Medulla oblongata (tissue), 1 donor: ENCODE results near the gene LRRC3.
"Not testable (repeated sequence)": the region's sequence is repeated elsewhere in the genome, so short reads cannot be mapped to it uniquely, and the experiment has no call there.

Source experiments
- DNase-seq: peaks from one replicate; pipeline ENCODE4 v3.0.0-alpha.2; 2015; ENCODE audit errors: extremely low spot score

The LRRC3 gene

DNA sequence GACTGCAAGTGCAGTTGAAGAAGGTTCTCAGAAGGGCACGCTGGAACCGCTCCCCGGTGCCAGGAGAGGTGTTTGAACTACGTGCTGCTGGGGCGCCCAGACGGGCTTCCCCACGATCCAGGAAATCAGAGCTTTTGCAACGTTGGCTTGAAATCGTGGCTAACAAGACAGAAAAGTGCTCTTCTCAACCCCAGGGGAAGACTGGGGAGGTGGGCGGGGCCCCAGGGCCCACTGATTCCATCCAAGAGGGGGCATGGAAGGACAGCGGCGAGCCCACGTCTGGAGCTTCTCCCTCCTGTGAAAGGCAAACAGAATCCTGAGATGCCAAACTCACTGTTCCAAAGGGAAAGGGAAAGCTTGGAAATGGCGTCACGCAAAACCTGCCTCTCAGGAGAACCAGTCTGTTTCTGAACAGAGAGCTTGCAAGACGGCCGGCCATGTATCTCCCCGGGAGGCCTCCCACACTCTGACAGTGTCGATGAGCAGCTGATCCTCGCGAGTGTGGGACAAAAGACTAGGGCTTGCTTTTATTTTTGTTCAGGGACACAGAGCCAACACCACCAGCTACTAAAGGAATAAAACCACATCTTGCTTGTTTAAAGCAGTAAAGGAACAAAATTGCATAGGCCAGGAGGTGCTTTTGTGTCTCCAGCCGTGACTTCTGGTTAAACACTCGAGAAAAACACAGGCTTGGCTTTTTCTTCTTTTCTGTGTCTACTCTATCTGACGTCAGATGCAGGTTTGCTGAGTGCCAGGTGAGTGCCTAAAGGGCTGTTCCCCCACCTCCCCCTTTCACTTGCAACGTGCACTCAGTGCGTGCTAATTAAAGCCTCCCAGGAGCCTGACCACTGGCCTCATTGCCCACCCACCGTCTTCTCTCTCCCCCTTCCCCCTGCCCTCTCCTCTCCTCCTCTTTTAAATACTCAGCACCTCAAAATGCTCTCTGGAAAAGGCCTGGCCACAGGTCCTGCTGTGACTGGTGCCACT is 41.5 kb downstream of the LRRC3 start:
- DNase-seq: peak; percentile 12

DNA sequence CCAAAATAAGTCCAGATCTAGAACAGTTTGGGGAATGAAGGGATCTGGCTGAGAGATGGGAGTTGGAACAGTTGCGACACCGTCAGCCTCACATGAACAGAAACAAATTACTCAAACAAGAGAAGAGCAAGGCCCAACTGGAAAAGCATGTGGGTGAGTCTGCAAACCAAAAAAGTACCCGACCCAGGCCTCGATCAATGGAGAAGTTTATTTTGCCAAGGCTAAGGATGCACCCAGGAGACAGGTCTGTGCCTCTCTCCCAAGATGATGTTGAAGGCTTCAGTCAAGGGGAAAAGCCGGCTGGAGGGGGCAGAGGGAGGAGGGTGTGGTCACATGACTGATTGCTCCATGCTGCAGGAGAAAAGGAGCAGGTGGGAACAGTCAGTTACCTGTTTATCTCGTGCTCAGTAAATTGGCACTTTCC is 42.4 kb downstream of the LRRC3 start:
- DNase-seq: no peak

DNA sequence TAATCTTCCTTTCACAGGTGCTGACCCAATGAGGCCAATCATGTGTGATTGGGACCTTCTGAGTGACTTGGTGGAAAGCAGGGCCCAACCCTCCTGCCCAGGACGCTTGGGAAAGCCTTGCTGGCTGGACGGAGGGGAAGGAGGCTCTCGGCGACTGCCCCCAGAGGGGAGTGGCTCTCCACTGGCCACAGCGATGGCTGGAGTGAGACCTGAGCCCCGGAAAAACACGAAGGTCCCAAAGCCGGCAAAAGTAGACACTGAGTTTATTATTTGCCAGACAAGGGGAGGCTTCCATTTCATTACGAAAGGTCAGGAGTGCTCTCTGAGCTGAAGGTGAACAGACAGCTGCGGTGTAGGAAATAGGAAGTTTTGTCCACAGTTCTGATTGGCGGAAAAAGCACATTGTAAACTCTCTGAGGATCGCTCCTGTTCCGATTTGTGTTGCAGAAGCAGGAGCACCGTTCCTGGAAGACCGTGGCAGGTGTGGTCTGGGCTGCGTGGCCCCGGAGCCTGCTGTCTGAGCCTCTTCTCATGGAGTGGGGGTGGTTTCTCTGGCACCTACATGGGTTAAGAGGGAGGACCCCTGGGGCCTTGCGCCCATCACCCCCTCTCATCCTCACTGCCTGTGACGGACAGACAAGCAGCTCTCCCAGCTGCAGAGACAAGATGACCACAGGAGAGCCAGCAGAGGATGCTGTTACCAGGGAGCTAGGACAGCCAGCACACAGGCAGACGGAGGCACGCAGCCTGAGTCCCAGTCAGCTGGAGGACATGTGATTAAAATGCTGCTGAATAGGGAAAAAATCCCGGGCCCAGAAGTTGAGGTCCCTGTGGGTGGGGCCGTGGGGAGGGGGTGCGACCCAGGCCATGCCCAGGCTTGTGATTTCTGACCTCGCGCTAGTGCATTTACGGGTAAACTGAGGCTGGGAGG is 43.2 kb downstream of the LRRC3 start:
- DNase-seq: no peak

DNA sequence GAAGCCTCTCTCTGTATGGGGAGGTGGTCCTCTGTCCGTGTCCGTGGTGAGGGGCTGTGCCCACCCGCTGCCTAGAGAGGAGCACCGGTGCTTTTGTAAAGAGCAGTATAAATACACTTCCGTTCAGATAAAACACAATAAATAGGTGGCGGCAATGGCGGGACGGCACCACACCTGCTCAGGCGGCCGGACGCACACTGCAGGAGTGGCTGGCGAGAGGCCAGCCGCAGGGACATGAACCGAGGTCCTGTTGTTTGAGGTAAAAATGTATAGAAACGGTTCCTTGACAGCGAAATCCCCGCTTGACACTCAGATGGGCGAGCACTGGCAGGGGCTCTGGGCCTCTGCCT is 43.9 kb downstream of the LRRC3 start:
- DNase-seq: no peak

DNA sequence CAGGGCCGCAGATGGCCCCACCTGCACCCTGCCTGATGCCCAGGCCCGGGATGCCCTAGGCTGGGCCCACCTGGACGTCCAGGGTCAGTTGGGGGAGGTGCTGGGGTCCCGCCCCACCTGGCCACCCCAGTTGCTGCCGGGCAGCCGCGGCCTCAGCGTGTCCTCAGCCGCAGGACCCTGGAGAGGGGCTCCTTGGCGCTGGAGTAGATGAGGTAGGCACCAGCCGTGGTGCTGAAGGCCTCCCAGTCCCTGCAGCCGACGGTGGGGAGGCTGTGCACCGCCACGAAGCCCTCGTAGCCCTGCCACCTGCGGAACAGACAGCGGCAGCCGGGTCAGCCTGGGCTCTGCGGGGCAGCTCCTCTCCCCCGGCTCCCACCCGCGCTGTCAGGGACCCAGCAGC is 44.3 kb downstream of the LRRC3 start:
- DNase-seq: no peak

DNA sequence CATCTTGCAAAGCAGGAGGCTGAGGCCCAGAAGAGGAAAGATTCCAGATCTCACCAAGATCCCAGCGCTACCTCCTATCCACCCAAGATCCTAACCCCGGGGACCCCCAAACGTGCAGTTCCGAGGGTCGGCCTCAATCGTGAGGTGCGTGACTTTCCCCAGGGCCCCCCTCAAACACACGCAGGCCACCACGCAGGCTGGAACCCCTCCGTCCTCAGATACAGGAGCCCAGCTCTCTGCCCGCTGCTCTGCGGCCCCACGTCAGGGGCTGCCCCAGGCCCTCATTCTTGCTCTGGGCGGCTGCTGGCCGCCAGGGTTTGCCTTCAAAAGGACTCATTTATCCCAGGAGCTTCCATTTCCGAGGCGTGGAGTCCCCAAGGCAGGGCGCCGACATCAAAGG is 44.8 kb downstream of the LRRC3 start:
- DNase-seq: no peak

DNA sequence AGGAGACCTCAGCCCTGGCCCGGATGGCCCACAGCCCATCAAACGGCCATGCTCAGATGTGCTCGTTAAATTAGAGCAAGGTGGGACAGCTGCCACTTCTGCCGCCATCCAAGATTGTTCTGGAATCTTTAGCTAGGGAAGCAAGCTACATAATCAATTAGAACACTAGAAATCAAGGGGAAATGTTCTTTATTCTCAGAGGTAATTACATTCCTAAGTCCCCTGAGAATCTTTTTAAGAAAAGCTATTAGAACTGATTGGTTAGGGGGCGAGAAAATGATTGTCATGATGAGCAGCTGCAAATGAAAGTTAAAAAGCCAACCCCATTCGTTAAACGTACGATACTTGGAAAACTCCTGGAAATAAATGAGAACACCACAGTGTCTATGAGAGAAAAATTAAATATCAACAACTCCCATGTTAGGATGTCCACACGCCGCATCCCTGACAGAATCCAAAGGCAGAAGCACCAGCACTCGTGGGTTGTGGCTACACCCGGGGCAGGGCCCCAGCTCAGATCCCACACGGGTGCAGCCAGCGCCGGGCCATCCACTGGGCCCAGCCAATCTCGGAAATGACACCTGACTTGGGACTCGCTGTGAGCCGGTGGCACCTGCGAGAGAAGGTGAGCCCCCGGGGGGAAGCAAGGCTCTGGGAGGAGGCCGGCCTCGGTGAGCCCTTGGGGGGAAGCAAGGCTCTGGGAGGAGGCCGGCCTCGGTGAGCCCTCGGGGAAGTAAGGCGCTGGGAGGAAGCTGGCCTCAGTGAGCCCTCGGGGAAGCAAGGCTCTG is 47.1 kb downstream of the LRRC3 start:
- no peak for DNase-seq

DNA sequence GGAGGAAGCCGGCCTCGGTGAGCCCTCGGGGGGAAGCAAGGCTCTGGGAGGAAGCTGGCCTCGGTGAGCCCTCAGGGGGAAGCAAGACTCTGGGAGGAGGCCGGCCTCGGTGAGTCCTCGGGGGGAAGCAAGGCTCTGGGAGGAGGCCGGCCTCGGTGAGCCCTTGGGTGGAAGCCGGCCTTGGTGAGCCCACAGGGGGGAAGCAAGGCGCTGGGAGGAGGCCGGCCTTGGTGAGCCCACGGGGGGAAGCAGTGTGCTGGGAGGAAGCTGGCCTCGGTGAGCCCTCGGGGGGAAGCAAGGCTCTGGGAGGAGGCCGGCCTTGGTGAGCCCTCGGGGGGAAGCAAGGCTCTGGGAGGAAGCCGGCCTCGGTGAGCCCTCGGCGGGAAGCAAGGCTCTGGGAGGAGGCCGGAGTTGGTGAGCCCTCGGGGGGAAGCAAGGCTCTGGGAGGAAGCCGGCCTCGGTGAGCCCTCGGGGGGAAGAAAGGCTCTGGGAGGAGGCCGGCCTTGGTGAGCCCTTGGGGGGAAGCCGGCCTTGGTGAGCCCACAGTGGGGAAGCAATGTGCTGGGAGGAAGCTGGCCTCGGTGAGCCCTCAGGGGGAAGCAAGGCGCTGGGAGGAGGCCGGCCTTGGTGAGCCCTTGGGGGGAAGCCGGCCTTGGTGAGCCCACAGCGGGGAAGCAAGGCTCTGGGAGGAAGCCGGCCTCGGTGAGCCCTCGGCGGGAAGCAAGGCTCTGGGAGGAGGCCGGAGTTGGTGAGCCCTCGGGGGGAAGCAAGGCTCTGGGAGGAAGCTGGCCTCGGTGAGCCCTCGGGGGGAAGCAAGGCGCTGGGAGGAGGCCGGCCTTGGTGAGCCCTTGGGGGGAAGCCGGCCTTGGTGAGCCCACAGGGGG is 47.9 kb downstream of the LRRC3 start:
- not testable (repeated sequence) for DNase-seq

DNA sequence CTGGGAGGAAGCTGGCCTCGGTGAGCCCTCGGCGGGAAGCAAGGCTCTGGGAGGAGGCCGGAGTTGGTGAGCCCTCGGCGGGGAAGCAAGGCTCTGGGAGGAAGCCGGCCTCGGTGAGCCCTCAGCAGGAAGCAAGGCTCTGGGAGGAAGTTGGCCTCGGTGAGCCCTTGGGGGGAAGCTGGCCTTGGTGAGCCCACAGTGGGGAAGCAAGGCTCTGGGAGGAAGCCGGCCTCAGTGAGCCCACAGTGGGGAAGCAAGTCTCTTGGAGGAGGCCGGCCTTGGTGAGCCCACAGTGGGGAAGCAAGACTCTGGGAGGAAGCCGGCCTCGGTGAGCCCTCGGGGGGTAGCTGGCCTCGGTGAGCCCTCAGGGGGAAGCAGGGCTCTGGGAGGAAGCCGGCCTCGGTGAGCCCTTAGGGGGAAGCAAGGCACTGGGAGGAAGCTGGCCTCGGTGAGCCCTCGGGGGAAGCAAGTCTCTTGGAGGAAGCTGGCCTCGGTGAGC is 48.6 kb downstream of the LRRC3 start:
- no peak for DNase-seq

DNA sequence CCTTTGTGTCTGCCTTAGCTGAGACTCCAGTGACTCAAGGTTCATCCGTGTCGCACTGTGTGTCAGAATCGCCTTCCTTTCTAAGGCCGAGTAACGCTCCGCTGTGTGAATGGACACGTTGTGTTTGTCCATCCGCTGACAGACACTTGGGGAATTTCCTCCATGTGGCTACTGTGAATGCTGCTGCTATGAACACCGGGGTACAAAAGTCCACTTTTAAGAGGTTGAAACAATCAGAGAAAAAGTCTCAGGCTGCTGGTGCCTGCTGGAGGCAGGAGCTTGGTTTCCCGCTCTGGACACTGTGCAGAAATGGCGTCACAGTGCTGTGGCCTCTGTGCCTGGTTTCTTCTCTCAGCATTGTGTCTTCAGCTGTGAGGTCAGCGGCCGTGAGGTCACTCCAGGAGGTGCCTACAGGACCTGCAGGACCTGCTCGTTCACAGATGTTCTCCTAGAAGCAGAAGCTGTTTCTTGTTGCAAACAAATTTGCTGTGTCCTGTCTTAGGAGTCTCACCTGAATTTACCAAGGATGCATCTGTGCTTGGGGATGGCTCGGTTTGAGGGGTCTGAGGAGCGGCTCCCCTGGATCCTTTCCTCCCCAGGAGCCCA is 50.5 kb downstream of the LRRC3 start:
- DNase-seq: peak; percentile 9

DNA sequence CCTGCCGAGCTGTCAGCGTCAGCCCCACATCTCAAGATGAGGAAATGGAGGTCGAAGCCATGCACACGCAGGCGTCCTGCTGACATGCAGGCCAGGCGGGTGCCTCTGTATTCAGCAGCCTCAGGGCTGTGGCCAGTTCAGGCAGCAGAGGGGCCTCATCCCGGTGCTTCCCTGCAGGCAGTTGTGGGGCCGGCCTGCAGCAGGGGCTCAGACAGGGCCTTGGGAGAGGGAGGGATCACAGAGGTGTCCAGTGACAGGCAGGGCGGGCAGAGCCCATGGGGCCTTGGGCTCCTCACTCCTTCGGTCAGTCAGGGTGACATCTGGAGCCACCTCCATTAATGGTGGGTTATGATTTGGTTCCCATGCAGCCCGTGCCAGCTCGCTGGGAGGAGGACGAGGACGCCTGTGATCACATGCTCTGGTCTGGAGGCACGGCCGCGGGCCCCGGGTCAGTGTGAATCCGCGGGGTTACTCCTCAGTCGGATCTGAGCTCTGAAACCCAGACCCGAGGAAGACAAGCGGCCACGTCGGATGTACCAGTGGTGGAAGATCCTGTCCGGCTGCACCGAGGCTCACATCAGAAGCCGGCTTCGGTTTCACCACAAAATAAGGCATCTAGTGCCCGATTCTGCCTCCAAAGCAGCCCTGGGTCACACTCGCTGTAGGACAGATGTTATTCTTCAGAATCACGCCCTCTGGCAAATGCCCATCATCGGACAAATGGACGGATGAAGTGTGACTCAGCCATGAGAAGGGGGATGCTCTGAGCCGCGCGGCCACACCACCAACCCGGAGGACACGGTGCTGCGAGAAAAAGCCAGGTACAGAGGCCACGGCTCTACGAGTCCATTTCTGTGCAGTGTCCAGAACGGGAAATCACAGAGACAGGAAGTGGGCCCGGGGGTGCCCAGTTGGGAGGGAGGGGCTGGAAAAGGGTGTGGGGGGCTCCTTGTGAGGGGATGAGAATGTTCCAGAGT is 51.3 kb downstream of the LRRC3 start:
- DNase-seq: no peak

DNA sequence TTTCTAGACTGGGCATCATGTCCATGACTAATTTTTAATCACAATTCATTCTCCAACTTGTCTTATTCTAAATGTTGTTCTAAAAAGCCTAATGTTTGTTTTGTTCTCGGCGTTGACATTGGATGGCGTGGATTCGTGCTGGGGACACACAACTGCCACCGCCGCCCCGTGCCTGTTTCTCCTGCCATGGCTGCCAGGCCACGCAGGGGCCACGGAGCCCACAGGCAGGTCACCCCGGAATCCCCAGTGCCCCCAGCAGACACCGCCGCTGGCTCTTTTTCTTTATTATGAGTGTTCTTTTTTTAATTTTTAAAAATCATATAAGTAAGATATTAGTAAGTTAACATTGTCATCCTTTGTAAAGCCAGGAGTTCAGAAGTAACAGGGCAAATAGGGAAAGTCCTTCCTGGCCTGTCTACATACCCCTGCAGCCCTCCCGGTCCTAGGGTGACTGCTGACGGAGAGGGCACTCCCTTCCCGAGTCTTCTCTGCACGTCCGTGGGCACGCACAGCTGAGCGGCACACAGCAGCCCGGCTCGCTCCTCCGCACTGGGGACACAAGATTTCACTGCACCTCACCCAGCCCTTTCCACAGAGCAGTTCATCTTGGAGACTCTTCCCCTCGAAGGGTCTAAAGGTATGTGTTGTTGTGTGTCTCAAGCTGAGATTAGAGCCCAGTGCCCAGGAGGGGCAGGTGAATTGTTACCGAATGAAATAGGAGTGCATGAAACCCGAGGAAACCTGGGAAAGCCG is 52.5 kb downstream of the LRRC3 start:
- DNase-seq: no peak

DNA sequence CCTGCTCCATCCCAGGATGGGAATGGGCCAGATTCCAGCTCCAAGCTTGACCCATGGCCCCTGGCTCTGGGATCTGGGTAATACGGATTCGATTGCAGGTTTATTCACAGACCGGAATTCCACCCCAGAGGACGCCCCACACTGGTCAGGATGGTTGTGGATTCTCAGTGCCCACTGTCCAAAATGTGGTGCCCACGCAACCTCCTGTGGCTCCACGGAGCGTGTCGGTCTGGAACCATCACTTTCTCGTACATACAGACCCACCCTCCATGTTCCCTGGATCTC is 53.1 kb downstream of the LRRC3 start:
- DNase-seq: no peak

DNA sequence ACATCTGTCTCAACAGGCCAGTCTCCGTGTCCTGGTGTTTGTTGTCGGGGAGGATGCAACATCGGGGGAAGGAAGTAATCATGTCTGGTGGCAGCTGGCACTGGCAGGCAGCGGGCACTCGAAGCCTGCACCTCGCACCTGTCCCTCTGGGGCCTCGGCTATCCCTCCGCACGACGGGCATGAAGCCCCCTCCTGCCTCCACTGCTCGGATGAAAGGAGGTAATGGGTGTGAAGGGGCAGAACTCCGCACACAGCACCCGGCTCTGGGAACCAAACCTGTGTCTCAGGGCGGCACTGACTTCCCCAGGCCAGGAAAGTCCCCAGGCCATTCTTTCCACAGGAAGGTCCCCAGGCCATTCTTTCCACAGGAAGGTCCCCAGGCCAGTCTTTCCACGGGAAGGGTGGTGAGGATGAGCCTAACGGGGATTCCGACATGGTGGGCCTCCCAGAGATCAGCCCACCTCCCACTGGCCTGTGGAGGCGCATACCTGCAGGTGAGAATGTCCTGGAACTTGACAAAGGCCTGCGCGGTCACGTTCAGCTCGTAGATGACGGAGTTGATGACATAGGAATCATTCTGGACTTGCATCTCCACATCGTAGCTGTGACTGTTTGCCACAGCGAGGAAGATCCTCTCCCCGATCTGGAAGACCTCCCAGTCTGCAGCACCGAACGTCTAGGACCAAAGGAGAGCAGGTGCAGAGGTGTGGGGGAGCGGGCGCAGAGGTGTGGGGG is 53.6 kb downstream of the LRRC3 start:
- DNase-seq: no peak

DNA sequence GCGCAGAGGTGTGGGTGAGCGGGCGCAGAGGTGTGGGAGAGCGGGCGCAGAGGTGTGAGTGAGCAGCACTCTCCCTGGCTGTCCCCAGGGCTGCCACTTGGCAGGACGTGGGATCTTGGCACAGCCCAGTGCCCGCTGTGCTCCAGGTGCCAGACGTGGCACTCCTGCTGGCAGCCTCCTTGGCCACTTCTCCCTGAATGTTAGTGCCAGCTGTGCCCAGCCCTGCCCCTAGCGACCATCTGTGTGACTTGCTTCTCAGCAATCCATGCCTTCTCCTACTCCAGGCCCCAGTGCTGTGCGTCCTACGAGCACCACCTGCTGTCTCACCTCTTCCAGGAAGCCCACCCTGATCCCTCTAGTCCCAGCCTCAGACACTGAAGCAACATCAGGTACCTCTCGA is 54.2 kb downstream of the LRRC3 start:
- no peak for DNase-seq

DNA sequence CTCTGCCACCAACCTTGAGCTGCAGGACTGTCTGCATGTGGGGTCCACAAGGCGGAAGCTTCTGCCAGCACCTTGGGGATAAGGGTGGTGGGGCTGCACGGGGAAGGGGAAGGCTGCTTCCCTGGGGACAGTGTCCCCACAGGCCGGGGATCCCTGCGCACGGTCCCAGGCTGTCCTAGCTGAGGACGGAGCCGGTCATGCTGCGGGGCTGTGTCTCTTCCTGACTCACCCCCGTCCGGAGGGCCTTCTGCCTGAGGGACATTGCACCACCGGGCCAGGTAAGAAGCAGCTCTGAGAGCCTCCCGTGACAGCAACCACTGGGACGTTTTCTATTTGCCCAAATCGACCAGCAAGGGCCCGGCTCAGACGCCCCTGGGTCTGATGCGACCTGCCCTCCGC is 54.8 kb downstream of the LRRC3 start:
- DNase-seq: no peak

DNA sequence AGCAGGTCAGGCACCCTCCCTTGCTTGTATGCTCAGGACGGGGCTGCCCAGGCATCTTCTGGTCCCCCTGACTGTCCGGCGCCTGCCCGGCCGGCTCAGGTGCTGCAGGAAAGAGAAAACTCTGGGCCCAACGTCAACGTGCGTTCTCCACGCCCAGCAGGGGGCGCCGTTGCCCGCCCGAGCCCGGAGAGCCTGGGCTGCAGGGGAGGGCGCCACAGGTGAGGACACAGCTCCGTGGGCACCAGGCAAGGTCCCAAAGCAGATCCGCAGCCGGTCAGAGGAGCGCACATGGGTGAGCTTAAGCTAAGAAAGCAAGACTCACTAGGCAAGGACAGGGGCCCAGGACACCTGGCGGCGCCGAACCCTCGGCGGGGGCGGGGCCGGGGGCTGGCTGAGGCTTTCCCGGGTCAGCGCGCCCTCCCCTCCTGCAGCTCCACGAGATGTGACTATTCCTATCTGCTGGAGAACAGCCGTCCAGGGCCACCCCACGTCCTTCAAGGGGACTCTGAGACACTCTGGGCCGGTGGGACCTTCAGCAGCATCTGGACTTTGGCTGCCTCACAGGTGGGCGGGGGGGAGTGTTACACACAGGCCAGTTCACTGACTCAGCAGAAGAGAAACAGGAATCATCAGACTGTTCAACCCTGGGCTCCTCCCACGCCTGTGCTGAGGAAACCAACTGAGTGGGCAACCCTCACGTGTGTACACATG is 55.4 kb downstream of the LRRC3 start:
- DNase-seq: peak; percentile 10
